Cardiac fibroblast (primary cell): ENCODE measurements around the gene TLR1.
A peak's percentile ranks its signal among the peaks of the same experiment; 100 is the strongest.

ENCODE experiments used
- DNase-seq, 2 donors: peaks; one replicate each; pipeline versions ENCODE4 v3.0.0 to v3.0.0-alpha.2; 2010; ENCODE audit warnings: low read depth in 2 of 2
- H3K4me3 ChIP-seq, 2 donors: replicated peaks in 1 of 2; 1 replicate in 1 of 2; 2 replicates in 1 of 2; pipeline ENCODE4 v1.5.1; 2011; ENCODE audit warnings: low read depth in 2 of 2, low read length in 2 of 2, mild to moderate bottlenecking in 2 of 2, moderate library complexity in 1 of 2
- CTCF ChIP-seq: IDR thresholded peaks from one replicate; pipeline ENCODE4 v1.5.1; 2011; ENCODE audit warnings: low read depth, mild to moderate bottlenecking, low read length, inconsistent platforms

Gene TLR1

GRCh38 chr4:38752941-38753806 is 51.4 kb downstream of the TLR1 start:
- DNase-seq: peak; percentile 97 to 99
- H3K4me3 ChIP-seq: peak overlapping the region in 1 of 2 donors; percentile 4
- TF ChIP-seq CTCF: no peak

- no peak overlapping the region for H3K4me3 ChIP-seq
- no peak for TF ChIP-seq CTCF
- peak; percentile 25 to 62 for DNase-seq
Measured at GRCh38 chr4:38752372-38752940, 52.1 kb downstream of the TLR1 start.

- H3K4me3 ChIP-seq: no peak overlapping the region
- TF ChIP-seq CTCF: no peak
- DNase-seq: no peak
Measured at GRCh38 chr4:38751341-38752010, 53.1 kb downstream of the TLR1 start.

GRCh38 chr4:38749336-38749735 is 55.3 kb downstream of the TLR1 start:
- no peak for DNase-seq
- H3K4me3 ChIP-seq: no peak overlapping the region
- TF ChIP-seq CTCF: no peak

GRCh38 chr4:38747629-38748028 is 57.0 kb downstream of the TLR1 start:
- no peak overlapping the region for H3K4me3 ChIP-seq
- DNase-seq: no peak
- TF ChIP-seq CTCF: no peak
